Activated B cell treated with CpG ODN at 0.5 μM for 24 hours (primary cell): ENCODE data around the gene KTI12. TPM values are rescaled to one million over a fixed set of nuclear protein-coding genes. Genes with fewer than 3 reads are reported as not detected.

ENCODE experiments used
- ATAC-seq: fragments of 200-7000 bp; cut with Tn5 transposase; one replicate; pipeline ENCODE4 v1.10.0; 2021; ENCODE audit warnings: low read depth, mild to moderate bottlenecking, moderate library complexity
- CTCF ChIA-PET: fragments of 350-600 bp; sonication (Branson Sonifier 250); formaldehyde crosslinking; loops from one replicate; lab custom pipeline; 2021; ENCODE audit warnings: antibody characterized with exemption; lab: Charles Lee
- POLR2A ChIA-PET: fragments of 350-600 bp; sonication (Branson Sonifier 250); formaldehyde crosslinking; loops from one replicate; lab custom pipeline; 2021; ENCODE audit warnings: antibody characterized with exemption; lab: Charles Lee
- DNase-seq: peaks from one replicate; pipeline ENCODE4 v3.0.0; 2022
- H3K27ac Mint-ChIP-seq: one replicate; pipeline ENCODE4 v1.8.0; 2020; ENCODE audit warnings: mixed read lengths
- H3K27me3 Mint-ChIP-seq: one replicate; pipeline ENCODE4 v1.8.0; 2021; ENCODE audit warnings: mixed read lengths
- H3K36me3 Mint-ChIP-seq: one replicate; pipeline ENCODE4 v1.8.0; 2021; ENCODE audit warnings: low read depth, mixed read lengths
- H3K4me1 Mint-ChIP-seq: one replicate; pipeline ENCODE4 v1.8.0; 2021; ENCODE audit warnings: mixed read lengths
- H3K4me3 Mint-ChIP-seq: one replicate; pipeline ENCODE4 v1.8.0; 2020; ENCODE audit warnings: mild to moderate bottlenecking, mixed read lengths
- H3K9me3 Mint-ChIP-seq: one replicate; pipeline ENCODE4 v1.8.0; 2020; ENCODE audit warnings: mixed read lengths
- CTCF ChIP-seq: fragments of 200-600 bp; IDR thresholded peaks from one replicate; pipeline ENCODE4 v1.8.0; 2022; ENCODE audit warnings: antibody characterized with exemption, mild to moderate bottlenecking
- intact Hi-C: fragments of 100-400 bp; cut with micrococcal nuclease; formaldehyde crosslinking; loops from one replicate; pipeline ENCODE4 v1.15.1; 2024
- total RNA-seq: library from RNA; stranded (reverse); gene quantifications from 2 replicates; pipeline ENCODE4 v1.2.3, GENCODE V29; 2022

The KTI12 gene
- total RNA-seq, 1 donor from 2014 or later = 18.8 TPM

GRCh38 chr1:52045236-52045635 lies 11.6 kb upstream of the KTI12 start:
- Mint-ChIP-seq H3K27ac (no peak overlapping the region), H3K27me3 (no peaks in the 10 kb centered on the region)
- POLR2A ChIA-PET = no interaction called here

GRCh38 chr1:52041551-52042185 lies 8.1 kb upstream of the KTI12 start:
- intact Hi-C loops = no loop called here
- CTCF ChIA-PET = no interaction called here
- no peak for TF ChIP-seq CTCF
- no peak overlapping the region for H3K27ac Mint-ChIP-seq
- no peaks in the 10 kb centered on the region for H3K9me3 Mint-ChIP-seq
- H3K27me3 Mint-ChIP-seq = no peaks in the 10 kb centered on the region
- ATAC-seq (no peak), DNase-seq (no peak)
- no peak overlapping the region for H3K4me3 Mint-ChIP-seq
- POLR2A ChIA-PET = interaction anchor here (0.6 kb wide), 1 partner anchor 9 kb away, joined by 3 read pairs; no protein-coding TSS in a partner anchor
- H3K36me3 Mint-ChIP-seq = peaks cover 65% of the 10 kb centered on the region
- H3K4me1 Mint-ChIP-seq = no peaks in the 10 kb centered on the region

More at GRCh38 chr1:52045236-52045635, 11.6 kb upstream of the KTI12 start:
- no peak for DNase-seq
- Mint-ChIP-seq H3K9me3 (no peaks in the 10 kb centered on the region), H3K36me3 (peaks cover 47% of the 10 kb centered on the region), H3K4me1 (no peaks in the 10 kb centered on the region), H3K4me3 (no peak overlapping the region)
- CTCF ChIA-PET = no interaction called here
- intact Hi-C loops = no loop called here
- no peak for TF ChIP-seq CTCF
- no peak for ATAC-seq

- intact Hi-C loops = no loop called here
- no peak for TF ChIP-seq CTCF
- ChIA-PET POLR2A (no interaction called here), CTCF (no interaction called here)
- Mint-ChIP-seq H3K36me3 (peaks cover 56% of the 10 kb centered on the region), H3K27ac (no peak overlapping the region), H3K9me3 (no peaks in the 10 kb centered on the region), H3K27me3 (no peaks in the 10 kb centered on the region), H3K4me1 (peaks cover 7% of the 10 kb centered on the region), H3K4me3 (no peak overlapping the region)
- DNase-seq (no peak), ATAC-seq (no peak)
These were observed 4.3 kb upstream of the KTI12 start for GRCh38 chr1:52037909-52038308.

- Mint-ChIP-seq H3K9me3 (no peaks in the 10 kb centered on the region), H3K36me3 (peaks cover 58% of the 10 kb centered on the region), H3K4me3 (no peak overlapping the region), H3K27me3 (no peaks in the 10 kb centered on the region), H3K4me1 (peaks cover 12% of the 10 kb centered on the region), H3K27ac (no peak overlapping the region)
- intact Hi-C loops = no loop called here
- ATAC-seq = no peak
- ChIA-PET CTCF (interaction anchor here (0.6 kb wide), 1 partner anchor 16 kb away, joined by 3 read pairs; no protein-coding TSS in a partner anchor), POLR2A (no interaction called here)
- DNase-seq = no peak
- TF ChIP-seq CTCF = no peak
These were observed 3.8 kb upstream of the KTI12 start for GRCh38 chr1:52037402-52037814.

- Mint-ChIP-seq H3K27ac (peak overlapping the region; percentile 89), H3K4me3 (peak overlapping the region; percentile 93), H3K27me3 (no peaks in the 10 kb centered on the region), H3K36me3 (peaks cover 53% of the 10 kb centered on the region), H3K9me3 (no peaks in the 10 kb centered on the region), H3K4me1 (peaks cover 34% of the 10 kb centered on the region)
- intact Hi-C loops = no loop called here
- ChIA-PET POLR2A (interaction anchor here (1.1 to 4.9 kb wide), 4 partner anchors 21 to 519 kb away, joined by 3 to 63 read pairs (median 10); partner anchors contain the start of genes BTF3L4, ORC1, PRPF38A and TUT4), CTCF (interaction anchor here (1.9 kb wide), 1 partner anchor 20 kb away, joined by 4 read pairs; the partner anchor contains the start of gene TXNDC12)
- TF ChIP-seq CTCF = no peak
- ATAC-seq = no peak
- no peak for DNase-seq
These were observed 407 bp upstream of the KTI12 start for GRCh38 chr1:52034050-52034384.
